GM18517 (cell line): ENCODE measurements around the gene HECTD1.
"Not testable (repeated sequence)": the region's sequence is repeated elsewhere in the genome, so short reads cannot be mapped to it uniquely, and the experiment has no call there.

Source experiments
- ATAC-seq: cut with Tn5 transposase; IDR thresholded peaks from one replicate; pipeline ENCODE4 v1.9.1; 2021; ENCODE audit warnings: mild to moderate bottlenecking, moderate library complexity; ENCODE audit not compliant: unreplicated experiment

The HECTD1 gene

DNA sequence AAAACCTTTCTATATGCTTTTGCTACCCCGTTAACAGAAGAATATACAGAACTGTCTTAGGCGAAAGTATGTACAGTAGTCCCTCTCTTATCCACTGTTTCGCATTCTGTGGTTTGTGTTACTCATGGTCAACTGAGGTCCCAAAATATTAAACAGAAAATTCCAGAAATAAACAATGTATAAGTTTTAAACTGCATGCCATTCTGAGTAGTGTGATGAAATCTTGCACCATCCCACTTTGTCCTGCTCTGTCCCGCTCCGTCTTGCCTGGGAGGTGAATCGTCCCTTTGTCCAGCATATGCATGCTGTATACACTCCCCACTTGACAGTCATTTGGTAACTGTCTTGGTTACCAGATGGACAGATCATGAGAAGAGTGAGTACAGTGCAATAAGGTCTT, 111.3 kb downstream of the HECTD1 start:
- no peak for ATAC-seq

DNA sequence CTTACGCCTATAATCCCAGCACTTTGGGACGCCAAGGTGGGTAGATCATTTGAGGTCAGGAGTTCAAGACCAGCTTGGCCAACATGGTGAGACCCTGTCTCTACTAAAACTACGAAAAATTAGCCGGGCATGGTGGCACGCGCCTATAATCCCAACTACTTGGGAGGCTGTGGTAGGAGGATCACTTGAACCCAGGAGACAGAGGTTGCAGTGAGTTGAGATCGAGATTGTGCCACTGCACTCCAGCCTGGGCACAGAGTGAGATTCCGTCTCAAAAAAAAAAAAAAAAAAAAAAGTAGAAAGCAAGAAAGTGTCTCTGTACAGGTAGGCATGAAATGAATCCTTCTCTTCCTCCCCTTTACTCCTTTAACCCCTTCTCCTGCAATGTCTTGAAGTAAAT, 111.8 kb downstream of the HECTD1 start:
- not testable (repeated sequence) for ATAC-seq

DNA sequence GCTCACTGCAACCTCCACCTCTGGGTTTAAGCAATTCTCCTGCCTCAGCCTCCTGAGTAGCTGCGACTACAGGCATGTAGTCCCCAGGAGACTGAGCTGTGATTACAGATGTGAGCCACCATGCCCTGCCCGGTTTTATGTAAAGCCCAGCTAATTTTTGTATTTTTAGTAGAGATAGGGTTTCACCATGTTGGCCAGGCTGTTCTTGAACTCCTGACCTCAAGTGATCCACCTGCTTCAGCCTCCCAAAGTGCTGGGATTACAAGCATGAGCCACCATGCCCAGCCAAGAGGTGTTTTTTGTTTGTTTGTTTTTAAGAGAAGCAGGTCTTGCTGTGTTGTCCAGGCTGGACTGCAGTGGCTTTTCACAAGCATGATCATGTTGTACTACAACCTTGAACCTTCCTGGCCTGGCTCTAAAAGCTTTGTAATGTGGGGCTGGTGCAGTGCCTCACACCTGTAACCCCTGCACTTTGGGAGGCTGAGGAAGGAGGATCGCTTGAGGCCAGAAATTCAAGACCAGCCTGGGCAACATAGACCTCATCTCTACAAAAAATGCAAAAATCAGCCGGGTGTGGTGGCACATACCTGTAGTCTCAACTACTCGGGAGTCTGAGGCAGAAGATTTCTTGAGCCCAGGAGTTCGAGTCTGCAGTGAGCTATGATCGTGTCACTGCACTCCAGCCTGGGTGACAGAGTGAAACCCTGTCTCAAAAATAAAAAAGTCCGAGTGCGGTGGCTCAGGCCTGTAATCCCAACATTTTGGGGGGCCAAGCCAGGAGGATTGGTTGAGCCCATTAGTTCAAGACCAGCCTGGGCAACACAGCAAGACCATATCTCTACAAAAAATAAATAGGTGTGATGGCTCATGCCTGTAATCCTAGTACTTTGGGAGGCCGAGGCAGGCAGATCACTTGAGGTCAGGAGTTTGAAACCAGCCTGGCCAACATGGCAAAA, 113.4 kb downstream of the HECTD1 start:
- not testable (repeated sequence) for ATAC-seq

DNA sequence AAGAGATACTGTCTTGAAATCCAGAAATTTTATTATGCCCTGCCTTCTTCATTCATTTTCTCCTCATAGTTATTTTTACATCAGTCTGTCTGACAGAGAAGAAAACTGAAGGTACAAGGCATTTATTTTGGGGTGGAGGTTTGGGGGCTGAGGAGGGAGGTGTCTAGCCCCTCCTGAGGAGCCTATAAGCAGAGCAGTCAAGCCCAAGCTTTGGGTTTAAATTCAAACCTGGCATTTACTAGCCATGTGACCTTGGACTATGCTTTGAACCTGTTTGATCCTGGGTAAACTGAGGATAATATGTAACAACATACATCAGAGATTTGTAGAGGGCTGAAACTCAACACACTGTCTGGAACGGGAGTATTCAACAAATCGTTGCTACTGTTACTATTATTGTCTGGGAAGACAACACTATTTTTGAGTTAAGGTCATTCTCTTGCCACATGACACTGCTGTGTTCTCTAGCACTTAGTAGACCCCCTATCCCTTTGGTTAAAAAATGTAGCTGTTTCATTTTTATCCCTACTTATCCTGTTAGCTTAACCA, 115.4 kb downstream of the HECTD1 start:
- ATAC-seq = no peak

DNA sequence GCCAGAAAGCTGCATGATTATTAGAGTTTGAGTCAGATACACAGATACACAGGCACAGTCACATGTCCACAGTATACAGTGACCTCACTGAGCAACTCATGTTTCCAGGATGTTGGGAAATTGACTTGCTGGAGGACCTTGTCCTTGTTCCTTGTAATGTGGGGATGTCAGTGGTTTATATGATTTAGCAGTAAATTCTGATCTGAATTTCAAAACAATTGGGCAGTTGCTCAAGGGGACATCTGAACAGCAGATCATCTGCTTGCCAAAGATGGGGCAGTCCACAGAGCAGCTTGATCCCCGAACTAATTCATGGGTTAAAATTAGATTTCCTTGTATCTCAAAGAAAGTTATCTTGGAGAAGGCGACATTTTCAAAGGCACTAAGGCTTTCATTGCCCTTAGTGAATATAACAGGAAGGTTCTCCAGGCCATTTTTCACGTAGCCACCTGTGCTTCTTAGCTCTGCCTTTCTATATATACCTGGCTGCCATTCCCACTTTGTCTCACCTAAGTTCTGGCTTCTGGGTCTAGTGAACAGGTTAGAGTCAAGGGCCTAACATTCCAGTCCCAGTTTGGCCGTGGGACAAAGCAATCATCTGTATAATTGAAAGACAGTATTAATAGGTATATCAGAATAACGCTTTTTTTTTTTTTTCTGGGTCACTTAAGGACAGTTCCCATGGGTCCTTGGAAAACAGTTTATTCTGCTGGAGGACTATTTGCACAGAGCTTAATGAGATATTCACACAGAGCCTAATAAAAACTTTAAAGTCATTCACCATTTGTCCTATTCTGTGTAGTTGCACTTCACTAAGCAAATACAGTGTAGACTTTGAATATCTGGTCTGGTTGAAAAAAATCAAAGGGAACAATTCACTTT, 116.5 kb downstream of the HECTD1 start:
- ATAC-seq = no peak

DNA sequence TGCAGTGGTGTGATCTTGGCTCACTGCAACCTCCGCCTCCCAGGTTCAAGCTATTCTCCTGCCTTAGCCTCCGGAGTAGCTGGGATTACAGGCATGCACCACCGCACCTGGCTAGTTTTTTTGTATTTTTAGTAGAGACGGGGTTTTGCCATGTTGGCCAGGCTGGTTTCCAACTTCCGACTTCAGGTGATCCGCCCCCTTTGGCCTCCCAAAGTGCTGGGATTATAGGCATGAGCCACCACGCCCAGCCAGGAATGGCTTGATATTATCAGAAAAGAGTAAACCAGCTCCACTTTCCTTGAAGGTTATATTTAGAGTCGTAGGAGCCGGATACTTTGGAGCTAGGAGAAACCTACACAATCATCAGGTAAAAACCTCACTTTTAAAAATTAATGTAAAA, 121.1 kb downstream of the HECTD1 start:
- not testable (repeated sequence) for ATAC-seq

DNA sequence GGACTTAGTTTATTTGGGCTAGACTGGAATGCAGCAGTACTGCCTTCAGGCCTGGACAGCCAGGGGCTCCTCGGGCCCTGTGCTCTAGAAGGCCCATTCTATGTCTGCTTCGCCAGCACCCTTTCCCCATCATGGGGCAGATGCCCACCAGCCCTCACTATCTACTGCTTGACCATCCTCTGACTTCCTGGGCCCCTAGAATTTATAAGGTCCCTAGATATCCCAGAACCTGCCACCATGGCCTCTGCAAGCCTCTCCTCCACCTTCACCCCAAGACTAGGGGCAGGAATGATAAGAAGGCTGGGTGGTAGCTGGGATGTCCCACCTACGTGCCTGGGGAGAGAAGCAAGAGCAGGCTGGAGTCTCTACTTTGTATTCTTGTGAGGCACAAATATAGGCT, 122.6 kb downstream of the HECTD1 start:
- no peak for ATAC-seq

DNA sequence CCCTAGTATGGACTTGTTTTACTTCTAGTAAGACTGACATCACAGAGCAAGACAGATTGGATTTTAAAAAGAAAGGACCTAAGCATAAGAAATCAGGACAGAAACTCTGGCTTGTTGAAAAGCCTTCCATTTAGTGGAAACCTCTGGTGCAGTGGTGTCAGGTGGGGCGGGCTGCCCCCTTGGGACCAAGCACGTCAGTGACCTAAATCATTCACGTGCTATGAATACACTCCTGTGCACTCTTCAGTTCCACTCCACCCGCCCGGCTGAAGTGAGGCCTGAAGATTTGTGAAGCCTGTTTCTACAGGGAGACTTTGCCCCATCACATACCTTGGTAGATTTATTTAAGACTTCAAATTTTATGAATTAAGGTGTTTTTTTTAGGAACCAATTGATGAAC, 123.2 kb downstream of the HECTD1 start:
- peak; percentile 88 for ATAC-seq

DNA sequence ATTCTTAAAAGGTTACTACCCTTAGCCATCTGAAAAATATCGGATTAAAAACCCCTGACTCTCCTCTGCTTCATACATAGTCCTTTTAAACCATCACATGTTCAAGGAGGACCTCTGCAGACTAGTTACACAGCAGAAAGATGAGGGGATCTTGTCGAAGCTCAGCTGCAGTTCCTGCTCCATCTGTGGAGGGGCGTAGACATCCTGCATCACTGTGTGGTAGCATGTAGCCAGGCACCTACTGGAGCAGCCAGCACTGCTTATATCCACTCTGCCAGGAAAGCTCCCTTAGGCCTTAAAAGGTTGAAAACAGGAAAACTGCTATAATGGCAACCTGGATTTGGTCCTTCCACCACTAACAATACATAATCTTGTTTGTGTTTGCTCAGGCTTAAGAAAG, 123.8 kb downstream of the HECTD1 start:
- no peak for ATAC-seq

DNA sequence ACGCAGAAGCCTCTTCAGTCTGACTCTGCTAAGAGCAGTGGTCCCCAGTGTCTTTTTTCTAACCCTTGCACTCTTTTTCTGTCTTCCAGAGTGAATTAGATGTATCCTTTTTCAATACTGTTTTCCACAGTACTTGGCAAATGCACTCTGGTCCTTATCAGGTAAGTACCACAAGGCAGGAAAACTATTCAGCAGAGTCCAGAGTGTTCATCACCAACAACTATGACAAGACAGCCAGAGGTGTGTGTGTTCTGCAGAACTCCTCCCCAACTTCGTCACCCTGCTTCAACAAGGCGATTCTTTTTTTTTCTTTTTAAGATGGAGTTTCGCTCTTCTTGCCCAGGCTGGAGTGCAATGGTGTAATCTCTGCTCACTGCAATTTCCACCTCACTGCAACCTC, 127.1 kb downstream of the HECTD1 start:
- ATAC-seq = no peak

DNA sequence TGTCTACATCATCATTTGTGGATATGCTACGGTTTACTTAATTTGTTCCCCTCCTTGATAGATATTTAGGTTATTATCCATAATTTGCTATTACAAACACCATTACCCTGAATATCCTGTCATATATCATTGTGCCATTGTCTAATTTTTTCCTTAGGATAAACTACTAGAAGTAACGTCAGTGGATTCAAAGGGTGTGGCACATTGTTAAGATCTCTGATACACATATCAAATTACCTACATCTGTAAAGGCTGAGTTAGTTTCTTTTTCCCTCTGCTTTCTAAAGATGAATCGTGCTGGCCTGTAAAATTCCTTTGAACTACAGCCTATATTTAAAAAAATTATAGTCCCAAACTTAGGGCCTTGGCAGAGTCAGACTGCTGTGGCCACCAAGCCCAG, 127.5 kb downstream of the HECTD1 start:
- no peak for ATAC-seq

DNA sequence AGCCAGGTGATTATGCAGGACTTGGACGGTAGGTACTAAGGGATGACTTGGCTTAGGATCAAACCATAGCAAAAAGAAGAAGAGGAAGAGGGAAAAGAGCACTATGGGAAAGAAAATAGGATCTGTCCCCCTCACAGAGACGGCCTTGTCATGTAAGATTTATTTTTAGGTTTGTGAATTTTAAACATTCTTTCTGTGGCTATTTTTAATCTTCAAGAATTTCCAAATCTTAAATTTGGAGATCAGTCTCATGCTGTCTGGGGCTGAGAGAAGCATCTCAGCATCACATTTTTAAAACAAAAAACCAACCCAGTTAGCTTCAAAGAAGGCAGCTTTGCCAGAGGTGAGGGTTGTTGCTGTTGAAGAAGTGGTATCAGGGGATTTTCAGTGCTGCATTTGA, 128.8 kb downstream of the HECTD1 start:
- no peak for ATAC-seq

DNA sequence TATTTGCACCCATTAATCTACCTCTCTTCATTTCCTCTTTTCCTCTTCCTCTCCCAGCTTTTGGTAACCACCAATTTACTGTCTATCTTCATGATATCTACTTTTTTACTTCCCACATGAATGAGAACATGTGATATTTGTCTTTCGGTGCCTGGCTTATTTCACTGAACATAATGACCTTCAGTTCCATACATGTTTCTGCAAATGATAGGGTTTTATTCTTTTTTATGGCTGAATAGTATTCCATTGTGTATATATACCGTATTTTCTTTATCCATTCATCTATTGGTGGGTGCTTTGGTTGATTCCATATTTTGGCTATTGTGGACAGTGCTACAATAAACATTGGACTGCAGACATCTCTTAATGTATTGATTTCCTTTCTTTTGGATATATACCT, 132.4 kb downstream of the HECTD1 start:
- ATAC-seq = no peak

DNA sequence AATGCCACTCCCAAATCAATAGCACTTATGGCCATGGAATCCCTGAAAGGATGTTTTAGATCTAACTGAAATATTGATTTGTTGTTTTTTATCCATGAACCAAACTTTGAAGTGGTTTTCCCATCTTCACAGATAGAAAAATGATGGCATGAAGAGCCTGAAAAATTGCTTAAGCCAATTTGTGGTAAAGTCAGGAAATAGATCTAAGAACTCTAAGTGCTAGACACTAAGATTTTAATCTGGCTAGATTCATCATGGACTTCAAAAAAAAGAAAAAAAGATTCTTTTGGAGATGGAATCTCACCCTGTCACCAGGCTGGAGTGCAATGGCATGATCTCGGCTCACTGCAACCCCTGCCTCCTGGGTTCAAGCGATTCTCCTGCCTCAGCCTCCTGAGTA, 136.4 kb downstream of the HECTD1 start:
- no peak for ATAC-seq

DNA sequence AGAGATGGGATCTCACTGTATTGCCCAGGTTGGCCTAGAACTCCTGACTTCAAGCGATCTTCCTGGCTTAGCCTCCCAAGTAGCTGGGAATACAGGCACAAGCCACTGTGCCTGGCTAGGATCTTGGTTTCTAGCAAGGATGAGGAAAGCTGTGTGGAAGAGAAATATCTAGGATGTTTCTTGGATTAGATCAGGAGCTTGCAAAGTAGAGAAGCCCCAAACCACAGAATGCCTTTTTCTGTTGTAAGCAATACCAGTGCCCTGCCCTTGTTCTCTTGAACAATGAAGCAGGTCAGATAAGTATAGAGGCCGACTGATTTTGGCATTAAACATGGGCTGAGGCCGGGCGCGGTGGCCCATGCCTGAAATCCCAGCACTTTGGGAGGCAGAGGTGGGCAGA, 137.2 kb downstream of the HECTD1 start:
- no peak for ATAC-seq

DNA sequence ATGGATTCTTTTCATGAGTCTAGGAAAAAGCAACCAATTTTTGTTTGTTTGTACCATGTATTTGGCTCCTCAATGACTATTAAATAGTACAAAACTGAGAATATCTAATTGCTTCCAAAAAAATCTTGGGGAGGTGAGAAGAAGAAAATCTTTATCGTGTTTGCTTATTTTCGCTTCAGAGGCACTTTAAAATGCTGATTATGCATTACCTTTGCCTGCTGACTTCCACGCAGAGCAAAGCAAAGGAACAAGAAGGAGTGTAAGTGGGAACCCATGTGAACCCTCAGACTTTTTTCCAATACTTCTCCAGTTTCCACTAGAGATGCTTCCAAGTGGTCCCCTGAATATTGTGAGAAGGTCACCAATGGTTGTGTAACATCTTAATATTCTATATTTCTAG, 138.2 kb downstream of the HECTD1 start:
- ATAC-seq = no peak

DNA sequence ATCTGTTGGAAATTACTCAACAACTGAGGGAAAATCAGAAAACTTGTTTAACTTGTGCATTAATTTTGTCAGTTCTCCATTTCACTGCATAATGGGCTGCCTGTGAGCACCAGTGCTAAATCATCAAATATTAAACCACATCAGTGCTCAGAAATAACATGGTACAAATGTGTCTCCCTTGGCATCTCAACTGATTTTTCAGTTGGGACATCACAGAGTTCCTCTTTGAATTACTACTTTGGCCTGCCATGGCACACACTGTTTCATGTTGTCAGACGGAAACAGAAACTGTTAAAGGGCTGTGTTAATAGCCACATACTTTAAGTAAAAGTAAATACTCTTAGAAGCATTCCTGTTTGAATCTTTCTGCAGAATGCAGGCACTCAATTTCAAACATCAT, 139.4 kb downstream of the HECTD1 start:
- no peak for ATAC-seq

DNA sequence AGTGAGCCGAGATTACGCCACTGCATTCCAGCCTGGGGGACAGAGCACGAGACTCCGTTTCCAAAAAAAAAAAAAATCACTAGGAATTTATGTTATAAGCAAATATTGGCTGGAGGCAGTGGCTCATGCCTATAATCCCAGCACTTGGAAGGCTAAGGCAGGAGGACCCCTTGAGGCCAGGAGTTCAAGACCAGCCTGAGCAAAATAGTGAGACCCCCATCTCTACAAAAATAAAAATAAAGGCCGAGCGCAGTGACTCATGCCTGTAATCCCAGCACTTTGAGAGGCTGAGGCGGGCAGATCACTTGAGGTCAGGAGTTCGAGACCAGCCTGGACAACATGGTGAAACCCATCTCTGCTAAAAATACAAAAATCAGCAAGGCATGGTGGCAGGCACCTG, 144.7 kb downstream of the HECTD1 start:
- ATAC-seq = not testable (repeated sequence)

DNA sequence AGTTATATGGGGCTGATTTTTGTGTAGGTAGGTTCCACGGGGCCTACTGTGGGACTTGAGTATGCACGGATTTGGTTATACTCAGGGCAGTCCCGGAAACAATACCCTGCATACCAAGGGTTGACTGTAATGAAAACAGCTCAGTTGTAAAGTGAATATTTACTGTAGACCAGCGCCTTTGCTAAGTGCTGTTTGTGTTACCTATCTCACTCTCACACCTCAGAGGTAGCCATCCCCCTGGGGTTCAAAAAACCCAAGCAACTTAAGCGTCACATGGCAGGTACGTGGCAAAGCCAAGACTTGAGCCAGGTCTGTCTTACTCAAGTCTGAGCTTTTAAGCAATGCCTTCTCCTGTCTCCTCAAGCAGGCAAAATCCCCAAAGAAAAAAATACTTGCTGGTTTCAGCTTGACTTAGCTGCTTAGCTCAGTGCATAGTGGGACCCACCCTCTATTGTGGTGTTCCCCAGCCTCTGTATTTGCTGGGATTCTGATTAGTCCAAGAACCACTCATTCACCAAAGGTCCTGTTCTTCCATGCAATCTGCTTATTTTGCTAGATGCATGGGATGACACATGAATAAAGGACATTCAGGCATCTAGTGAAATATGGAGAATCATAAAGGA, 147.2 kb downstream of the HECTD1 start:
- no peak for ATAC-seq

DNA sequence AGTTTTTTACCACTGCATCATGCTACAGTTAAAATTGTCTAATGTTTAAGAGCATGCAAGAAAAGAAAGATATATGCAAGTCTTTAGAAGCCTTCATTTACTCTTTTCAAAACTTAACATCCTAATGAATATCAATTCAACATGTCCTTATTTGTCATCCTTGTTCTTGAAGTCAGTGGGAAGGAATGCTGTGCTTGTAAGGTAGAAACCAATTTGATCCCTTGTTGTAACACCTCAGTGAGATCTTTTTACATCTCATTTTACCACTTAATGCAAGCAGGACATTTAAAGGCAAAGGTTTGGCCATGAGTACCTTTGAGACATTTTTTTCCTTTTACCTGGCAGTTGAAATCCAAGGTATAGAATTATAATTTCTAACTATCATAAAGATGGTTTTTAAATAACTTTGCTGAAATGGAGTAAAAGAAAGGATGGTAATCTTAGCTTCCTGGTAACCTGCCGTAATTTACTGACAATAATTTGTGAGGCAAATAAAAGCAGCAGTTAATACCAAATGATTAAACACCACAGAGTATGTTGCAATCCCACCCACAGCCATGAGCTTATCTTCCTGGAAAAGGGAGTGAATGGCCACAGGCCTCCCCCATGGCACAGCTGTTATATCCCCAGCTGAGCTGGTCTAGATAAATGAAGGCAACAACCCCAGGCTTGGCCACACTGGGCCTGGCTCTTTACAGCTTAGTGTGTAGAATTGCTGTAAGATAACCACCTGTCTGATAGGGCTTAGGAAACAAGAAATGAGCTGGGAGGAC, 148.3 kb downstream of the HECTD1 start:
- no peak for ATAC-seq
